Measurements from ENCODE around the gene SNX8.

- TF ChIP-seq YY1 (IDR thresholded peaks at IDR 0.05; ENCODE audit: insufficient read depth, insufficient read length) = no peak
- TF ChIP-seq ZNF274 (IDR thresholded peaks at IDR 0.05; ENCODE audit: low read depth, low read length) = no peak
- no peak for TF ChIP-seq SUZ12 (IDR thresholded peaks at IDR 0.05; ENCODE audit: extremely low read depth, insufficient read depth, insufficient read length)
These were observed 42.9 kb upstream of the SNX8 start for GRCh38 chr7:2357165-2357564.

Measured in NT2/D1 (cell line).